Psoas muscle (tissue), 8 donors: ENCODE measurements around the gene HMCN1. TPM values are rescaled to one million over a fixed set of nuclear protein-coding genes. Genes with fewer than 3 reads are reported as not detected.

Experiments used
- ATAC-seq, 4 donors: fragments of 200-7000 bp; cut with Tn5 transposase; one replicate each; pipeline ENCODE4 v1.9.1; 2020; ENCODE audit warnings: moderate library complexity in 3 of 4, mild to moderate bottlenecking in 2 of 4
- DNase-seq, 2 donors: peaks; one replicate each; pipeline ENCODE4 v3.0.0-alpha.2; 2020
- H3K27ac ChIP-seq: fragments of 200-600 bp; one replicate; pipeline ENCODE4 v1.8.0; 2022
- H3K27me3 ChIP-seq, 3 donors: fragments of 200-600 bp in 1 of 3; one replicate each; pipeline versions ENCODE4 v1.6.1 to v1.8.0; 2013 to 2022; ENCODE audit warnings: low read length in 2 of 3, mild to moderate bottlenecking in 2 of 3, moderate library complexity in 1 of 3; ENCODE audit not compliant: insufficient read depth in 3 of 3
- H3K36me3 ChIP-seq, 2 donors: fragments of 200-600 bp in 1 of 2; one replicate each; pipeline versions ENCODE4 v1.6.1 to v1.8.0; 2013 to 2022; ENCODE audit warnings: low read depth in 1 of 2, mild to moderate bottlenecking in 1 of 2, moderate library complexity in 1 of 2; ENCODE audit not compliant: insufficient read depth in 1 of 2
- H3K4me1 ChIP-seq: fragments of 200-600 bp; one replicate; pipeline ENCODE4 v1.8.0; 2022
- H3K4me3 ChIP-seq: fragments of 200-600 bp; one replicate; pipeline ENCODE4 v1.8.0; 2022; ENCODE audit warnings: mild to moderate bottlenecking
- H3K9me3 ChIP-seq: fragments of 200-600 bp; one replicate; pipeline ENCODE4 v1.8.0; 2022
- WGBS, 3 donors: extraction: QIAGEN DNeasy Blood & Tissue Kit; methylation state at CpG; one replicate each; pipeline versions ENCODE4 v1.1.6 to v1.1.7; 2013; 5-methylcytosine and 5-hydroxymethylcytosine counted together
- intact Hi-C, 2 donors: fragments of 100-400 bp; cut with DNase I; formaldehyde crosslinking; loops; one replicate each; pipeline versions ENCODE4 v1.11.0 to v1.14.2; 2022
- polyA plus RNA-seq, 3 donors: library from polyadenylated mRNA; stranded (reverse); fragments of 200-250 nt; gene quantifications; one replicate each; pipeline ENCODE4 v1.2.3, GENCODE V29; 2013
- total RNA-seq, 4 donors: library from RNA; stranded (reverse); fragmentation: NEBNext Ultra II Directional in 2 of 4; extraction: Animal tissue kit (Norgen Biotek cat#: 25700) in 2 of 4; gene quantifications; one replicate each; pipeline versions ENCODE4 v1.2.1 to v1.2.4, GENCODE V29; 2021 to 2023
- TF ChIP-seq, protein P1 (sequence below): fragments of 200-600 bp; IDR thresholded peaks from one replicate; pipeline ENCODE4 v1.8.0; 2022; ENCODE audit warnings: antibody characterized with exemption
- donor health status: healthy with polysubstance abuse.
- donor health status: DM: no; HTN: no; CAD: no; lungs with moderate emphysema.
- donor health status: Bipolar disorder and iron deficiency.
- donor health status: healthy.
- donor health status: DM: yes; HTN: yes; CAD: no.
- donor health status: DM: no; HTN: no; CAD: no.
- donor health status: DM: no; HTN: no; CAD: no.
- donor health status: DM: yes; HTN: yes; CAD: no.

HMCN1 gene
- total and polyA plus RNA-seq, 7 donors = 1.3 to 6.5 (median 1.8) TPM

DNA sequence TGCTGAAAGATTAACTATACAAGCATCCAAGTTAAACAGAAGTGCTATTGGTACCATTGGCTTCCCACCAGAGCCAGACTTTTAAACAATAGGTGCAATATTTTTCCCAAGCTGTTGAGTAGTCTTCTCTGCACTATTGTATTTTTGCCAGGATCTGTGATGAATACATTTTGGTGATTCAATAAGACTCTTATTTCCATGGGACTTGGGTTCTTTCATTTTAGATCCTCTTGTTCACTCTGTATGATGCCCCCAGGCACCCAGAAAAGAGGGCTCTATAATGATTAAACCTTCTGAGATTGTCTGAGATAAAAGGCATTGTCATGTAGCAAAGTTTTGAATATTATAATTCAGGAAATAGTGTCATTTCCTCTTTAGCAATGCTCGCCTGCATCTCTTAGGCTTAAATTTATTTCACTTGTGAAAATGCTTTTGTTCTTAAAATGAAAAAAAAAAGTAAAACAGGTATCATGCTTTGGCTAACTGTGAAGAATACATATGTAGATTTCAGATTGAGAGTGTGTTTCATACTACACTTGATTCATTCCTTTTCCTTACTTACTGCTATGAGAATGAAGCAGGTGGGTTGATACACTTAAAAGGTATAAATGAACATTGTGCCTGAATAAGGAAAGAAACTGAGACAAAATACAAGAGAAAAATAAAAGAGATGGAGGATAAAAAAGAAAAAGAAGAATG lies 275.0 kb downstream of the HMCN1 start:
- DNase-seq = no peak
- no peaks in the 10 kb centered on the region for H3K27me3 ChIP-seq
- intact Hi-C loops = no loop called here

DNA sequence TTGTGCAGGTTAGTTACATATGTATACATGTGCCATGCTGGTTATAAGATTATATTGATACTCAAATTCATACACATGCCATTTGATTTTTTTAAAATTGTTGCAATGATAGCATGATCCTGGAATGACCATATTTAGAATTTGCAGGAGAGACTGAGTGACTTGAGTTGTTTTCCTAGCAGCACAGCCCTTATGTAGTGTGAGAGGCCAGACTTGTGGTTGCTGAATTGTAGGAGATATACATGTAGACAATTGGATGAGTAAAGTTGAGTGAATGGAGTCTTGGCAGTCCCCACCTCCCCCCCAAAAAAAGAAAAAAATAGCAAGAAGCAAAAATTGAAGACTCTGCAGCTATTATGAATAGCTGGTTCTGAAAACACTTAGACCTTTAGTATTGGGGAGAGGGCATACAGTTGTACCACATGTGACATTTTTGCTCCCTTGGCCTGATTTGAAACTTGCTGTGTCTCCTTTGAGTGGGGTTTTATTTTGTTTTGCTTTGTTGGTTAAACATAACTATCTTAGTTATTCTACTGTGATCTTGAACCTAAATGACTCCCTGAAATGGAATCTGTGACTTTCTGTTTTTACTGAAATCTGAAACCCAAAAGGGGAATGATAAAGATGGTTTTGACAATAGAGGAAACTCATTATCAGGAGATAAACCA lies 280.3 kb downstream of the HMCN1 start:
- Histone ChIP-seq H3K9me3 (no peaks in the 10 kb centered on the region), H3K27me3 (no peaks in the 10 kb centered on the region), H3K36me3 (no peaks in the 10 kb centered on the region), H3K27ac (no peak overlapping the region), H3K4me1 (no peaks in the 10 kb centered on the region), H3K4me3 (no peak overlapping the region)
- no peak for DNase-seq
- TF ChIP-seq, protein P1, sequence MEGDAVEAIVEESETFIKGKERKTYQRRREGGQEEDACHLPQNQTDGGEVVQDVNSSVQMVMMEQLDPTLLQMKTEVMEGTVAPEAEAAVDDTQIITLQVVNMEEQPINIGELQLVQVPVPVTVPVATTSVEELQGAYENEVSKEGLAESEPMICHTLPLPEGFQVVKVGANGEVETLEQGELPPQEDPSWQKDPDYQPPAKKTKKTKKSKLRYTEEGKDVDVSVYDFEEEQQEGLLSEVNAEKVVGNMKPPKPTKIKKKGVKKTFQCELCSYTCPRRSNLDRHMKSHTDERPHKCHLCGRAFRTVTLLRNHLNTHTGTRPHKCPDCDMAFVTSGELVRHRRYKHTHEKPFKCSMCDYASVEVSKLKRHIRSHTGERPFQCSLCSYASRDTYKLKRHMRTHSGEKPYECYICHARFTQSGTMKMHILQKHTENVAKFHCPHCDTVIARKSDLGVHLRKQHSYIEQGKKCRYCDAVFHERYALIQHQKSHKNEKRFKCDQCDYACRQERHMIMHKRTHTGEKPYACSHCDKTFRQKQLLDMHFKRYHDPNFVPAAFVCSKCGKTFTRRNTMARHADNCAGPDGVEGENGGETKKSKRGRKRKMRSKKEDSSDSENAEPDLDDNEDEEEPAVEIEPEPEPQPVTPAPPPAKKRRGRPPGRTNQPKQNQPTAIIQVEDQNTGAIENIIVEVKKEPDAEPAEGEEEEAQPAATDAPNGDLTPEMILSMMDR = no peak
- no peak for ATAC-seq
- intact Hi-C loops = no loop called here

More for the DNA sequence above, 275.0 kb downstream of the HMCN1 start:
- no peaks in the 10 kb centered on the region for H3K4me1 ChIP-seq
- H3K36me3 ChIP-seq = no peaks in the 10 kb centered on the region
- TF ChIP-seq, protein P1 = no peak
- H3K9me3 ChIP-seq = no peaks in the 10 kb centered on the region
- ATAC-seq = no peak
- no peak overlapping the region for H3K4me3 ChIP-seq
- no peak overlapping the region for H3K27ac ChIP-seq
- WGBS, 3 donors = 68 to 74% (median 69%) methylated on average over 1 of the region's 1 CpG

DNA sequence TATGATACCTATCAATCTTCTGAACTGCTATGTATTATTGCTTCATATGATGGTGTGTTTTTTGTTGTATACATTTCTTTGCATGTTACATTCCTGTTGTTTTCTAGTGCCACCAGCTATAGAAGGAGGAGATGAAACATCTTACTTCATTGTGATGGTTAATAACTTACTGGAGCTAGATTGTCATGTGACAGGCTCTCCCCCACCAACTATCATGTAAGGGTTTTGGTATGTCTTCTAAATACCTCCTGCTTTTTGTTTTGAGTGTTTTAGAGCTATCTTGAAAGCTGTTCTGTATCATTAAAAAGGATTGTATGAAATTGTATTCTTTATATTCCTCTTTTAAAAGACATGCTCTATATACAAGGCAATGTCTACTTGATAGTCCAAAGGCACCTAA lies 282.7 kb downstream of the HMCN1 start:
- H3K27ac ChIP-seq = no peak overlapping the region
- H3K4me1 ChIP-seq = no peaks in the 10 kb centered on the region
- intact Hi-C loops = no loop called here
- no peaks in the 10 kb centered on the region for H3K27me3 ChIP-seq
- H3K4me3 ChIP-seq = no peak overlapping the region
- TF ChIP-seq, protein P1 = no peak
- no peak for DNase-seq
- ATAC-seq = no peak
- H3K9me3 ChIP-seq = no peaks in the 10 kb centered on the region
- no peaks in the 10 kb centered on the region for H3K36me3 ChIP-seq

DNA sequence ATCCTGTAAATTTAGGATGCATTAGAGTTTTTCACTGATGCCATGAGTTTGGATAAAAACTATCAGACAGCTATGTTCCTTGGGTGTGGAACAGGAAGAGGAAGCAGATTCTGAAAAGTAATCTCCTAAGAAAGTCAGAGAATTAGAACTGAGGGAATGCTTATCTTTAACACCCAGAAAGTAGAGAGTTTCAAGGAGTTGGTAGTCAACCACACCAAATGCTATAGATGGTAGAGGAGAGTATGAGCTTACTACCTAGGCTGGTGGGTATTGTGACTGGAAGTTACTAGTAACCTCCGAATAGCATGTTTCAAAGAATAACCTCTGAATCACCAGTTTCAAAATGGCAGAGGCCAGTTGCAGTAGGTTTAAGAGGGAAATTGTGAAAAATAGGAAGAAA lies 288.0 kb downstream of the HMCN1 start:
- TF ChIP-seq, protein P1 = no peak

More for the DNA sequence above, 288.0 kb downstream of the HMCN1 start:
- no peaks in the 10 kb centered on the region for H3K36me3 ChIP-seq
- DNase-seq = no peak
- no peaks in the 10 kb centered on the region for H3K27me3 ChIP-seq
- intact Hi-C loops = no loop called here
- no peaks in the 10 kb centered on the region for H3K4me1 ChIP-seq
- H3K9me3 ChIP-seq = no peaks in the 10 kb centered on the region
- no peak for ATAC-seq
- no peak overlapping the region for H3K4me3 ChIP-seq
- no peak overlapping the region for H3K27ac ChIP-seq
- WGBS, 3 donors = 89 to 95% (median 89%) methylated on average over 1 of the region's 1 CpG
